ENCODE measurements around the gene OSBPL3.

Gene OSBPL3

DNA sequence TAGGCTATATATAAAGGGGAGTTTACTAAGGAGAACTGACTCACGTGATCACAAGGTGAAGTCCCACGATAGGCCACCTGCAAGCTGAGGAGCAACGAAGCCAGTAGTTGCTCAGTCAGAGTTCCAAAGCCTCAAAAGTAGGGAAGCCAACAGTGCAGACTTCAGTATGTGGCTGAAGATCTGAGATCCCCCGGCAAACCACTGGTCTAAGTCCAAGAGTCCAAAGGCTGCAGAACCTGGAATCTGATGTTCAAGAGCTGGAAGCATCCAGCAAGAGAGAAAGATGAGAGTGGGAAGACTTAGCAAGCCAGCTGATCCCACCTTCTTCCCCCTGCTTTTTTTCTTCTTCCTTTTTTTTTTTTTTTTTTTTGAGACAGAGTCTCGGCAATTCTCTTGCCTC is 195.7 kb downstream of the OSBPL3 start:
- FAIRE-seq = no peak

DNA sequence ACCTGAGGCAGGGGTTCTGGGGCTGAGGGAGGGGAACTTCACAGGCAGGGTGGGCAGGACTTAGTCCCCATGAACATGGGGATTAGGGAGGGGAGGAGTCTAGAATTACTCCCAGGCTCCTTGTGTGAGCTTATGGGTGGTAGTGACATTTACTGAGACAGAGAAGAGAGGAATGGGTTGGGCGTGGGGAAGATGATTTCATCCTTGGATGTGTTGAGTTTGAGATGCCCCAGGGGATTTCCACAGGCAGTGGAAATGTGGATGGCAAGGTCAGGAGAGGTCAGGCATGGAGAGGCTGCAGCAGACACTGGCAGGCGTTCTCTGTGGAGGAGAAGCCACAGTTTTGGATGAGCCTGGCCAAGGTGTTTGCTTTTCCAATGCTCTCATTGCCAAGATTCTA is 196.3 kb downstream of the OSBPL3 start:
- FAIRE-seq = no peak

DNA sequence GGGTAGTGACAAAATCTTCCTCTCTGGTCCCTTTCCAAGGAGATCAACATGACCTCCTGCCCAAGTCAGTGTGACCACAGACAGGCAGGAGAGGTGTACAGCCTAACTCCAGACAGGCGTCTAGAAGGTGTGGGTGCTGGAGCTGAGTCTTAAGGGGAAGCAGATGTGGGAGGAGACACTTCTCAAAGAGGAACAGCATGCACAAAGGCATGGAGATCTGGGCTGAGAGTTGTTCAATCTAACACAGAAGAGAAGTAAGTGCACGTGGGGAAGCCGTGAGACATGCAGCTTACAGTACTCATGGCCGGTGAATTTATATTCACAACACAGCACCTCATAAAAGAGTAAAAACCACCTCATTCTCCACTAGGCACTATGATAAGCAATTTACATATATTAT is 198.9 kb downstream of the OSBPL3 start:
- FAIRE-seq = no peak

DNA sequence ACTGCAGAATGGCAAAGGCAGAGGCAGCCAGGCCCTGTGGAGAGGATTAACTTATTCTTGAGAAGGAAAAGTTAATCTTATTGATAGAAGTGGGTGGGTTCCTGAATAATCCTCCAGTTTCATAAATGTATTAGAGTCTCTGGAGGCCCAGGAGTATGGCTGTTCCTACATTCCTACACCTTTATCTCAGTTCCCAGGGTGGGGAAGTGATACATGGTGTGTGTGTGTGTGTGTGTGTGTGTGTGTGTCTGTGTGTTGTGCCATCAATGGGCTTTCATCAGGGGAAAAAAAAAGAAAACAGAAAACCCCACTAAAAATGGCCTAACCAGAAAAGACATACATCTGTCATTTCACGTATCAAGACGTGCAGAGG is 200.7 kb downstream of the OSBPL3 start:
- no peak for FAIRE-seq

DNA sequence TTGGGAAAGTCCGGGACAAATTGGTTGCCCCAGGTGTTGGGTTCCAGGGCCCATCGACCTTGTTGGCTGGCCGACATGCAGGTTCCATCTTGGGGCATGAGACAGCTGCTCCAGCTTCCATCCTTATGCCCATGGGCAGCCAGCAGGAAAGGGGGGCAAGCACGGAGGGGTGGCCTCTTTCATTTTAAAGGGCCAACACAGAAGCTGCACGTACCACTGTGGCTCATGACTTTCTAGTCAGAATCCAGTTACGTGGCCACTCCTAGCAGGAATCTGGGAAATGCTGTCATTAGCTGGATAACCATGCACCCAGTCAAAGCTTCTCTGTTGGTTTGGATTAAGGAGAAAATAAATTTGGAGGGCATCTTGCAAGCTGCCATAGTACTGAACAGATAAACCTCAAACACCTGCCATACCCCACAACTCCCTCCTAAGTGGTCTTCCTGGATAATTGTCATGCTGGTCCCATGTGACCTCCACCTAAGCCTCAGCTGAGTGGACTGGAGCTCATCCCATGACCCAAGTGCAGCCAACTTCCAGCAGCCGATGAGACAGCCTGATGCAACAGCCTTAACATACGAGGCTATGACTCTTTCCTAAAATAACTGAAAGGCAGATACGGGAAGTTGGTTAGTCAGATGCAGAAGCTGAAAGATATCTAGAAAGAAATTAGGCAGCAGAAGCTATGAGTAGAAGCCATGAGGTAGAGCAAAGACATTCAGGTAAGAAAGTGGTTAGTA is 201.3 kb downstream of the OSBPL3 start:
- no peak for FAIRE-seq

DNA sequence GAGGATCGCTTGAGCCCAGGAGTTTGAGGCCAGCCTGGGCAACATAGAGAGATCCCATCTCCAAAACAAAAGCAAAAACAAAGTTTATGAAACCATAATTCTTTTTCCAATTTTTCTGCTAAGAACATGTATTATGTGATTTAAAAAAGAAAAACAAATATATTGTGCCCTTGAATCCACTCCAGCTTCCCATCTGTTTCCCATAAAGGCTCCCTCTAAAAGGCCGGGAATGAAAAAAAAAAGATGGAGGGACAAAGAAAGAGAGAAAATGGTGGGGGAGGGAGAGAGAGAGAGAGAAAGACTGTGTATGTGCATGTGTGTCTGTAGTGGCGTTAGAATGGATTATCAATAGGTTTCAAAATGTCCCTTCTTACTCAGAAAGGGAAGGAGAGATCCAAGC is 202.2 kb downstream of the OSBPL3 start:
- no peak for FAIRE-seq

DNA sequence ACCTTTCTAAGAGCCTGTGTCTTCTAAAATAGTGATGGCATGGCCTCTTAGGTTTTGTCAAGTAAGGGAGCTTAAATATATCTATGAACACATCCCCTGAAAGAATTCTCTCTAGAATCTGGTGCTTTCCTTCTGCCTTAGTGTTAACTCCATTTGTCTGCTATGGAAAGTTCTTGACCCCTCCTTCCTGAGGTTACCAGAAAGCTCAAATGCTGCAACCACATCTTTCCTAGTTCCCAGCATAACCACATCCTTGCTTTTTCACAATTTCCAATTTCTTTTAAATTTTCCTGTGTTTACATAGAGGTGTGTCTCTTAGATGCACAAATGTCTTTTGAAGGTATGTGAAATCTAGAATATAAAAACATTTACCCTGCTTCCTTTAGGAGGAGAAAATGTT is 206.3 kb downstream of the OSBPL3 start:
- FAIRE-seq = no peak

DNA sequence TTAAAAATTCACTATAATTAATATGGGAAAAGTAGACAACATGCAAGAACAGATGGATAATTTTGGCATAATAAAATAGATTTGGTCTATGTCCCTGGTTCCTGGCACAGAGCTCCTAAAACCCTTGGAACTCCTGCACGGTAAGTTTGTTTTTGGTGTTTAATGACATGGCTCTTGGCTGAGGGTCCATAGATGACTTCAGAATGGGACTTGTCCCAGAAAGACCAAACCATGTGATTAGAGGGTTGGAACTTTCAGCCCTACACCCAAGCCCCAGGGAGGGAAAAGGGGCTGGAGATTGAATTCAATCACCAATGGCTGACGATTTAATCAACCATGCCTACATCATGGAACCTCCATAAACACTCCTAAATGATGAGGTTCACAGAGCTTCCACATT is 210.1 kb downstream of the OSBPL3 start:
- FAIRE-seq = no peak

DNA sequence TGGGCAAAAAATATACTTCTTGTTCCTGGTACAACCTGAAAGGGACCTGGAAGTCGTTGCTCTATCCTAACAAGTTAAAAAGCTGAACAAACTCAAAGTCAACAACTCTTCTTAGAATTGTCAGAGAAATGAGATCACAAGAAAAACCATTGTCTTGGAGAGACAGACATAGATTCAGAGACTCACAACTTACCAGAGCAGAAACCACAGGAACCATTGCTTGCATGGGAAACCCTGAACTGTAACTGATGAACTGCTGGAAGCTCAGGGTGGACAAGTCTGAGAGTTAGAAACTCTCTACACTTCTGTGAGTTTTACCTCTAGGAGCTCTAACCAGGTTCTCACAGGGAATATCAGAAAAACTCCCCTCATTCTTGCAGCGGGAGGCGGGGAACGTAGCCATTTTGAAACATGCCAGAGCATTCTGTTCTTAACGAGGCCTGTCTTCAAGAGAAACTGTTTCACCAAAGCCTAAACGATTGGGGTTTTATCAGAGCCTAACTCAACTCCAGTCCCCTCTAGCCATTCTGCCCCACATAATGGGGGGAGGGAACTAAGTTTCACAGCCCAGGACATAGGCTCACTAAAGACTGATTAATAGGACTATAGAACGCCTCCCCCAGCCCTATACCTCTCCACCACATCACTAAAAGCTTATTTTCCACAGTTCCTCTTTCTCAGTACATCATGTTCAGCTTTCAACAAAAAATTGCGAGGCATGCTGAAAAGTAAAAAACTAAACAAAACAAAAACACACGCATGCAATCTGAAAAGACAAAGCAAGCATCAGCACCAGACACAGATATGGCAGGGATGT is 210.8 kb downstream of the OSBPL3 start:
- no peak for FAIRE-seq

DNA sequence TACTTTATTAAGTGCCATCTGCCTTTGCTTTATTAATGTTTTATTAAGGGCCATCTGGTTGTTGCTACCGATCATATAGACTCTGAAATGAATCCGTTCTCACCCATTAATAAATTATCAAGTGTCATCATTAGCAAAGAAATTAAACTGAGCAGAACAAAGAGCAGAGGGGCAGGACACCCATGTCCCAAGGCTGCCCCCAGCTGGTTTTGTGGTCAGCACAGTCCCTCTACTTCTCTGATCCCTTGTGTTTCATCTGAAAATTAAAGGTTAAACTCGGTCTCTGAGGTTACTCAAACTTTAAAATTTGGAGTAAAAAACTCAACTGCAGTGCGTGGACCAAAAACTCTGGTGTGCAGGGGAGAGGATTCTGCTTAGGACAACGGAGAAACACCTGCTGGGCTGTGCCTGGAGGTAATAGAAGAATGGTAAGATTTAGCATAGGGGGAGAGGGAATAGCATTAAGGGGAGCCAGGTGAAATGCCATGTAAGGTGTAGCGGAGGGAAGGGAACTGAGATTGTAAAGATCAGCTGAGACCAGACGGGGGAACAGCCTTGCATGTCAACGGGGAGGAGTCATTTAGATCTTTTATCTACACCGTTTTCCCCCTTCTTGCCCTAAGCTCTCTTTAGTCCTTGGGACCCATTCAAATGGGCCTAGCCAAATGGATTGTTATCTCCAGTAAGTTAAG is 212.0 kb downstream of the OSBPL3 start:
- FAIRE-seq = no peak

DNA sequence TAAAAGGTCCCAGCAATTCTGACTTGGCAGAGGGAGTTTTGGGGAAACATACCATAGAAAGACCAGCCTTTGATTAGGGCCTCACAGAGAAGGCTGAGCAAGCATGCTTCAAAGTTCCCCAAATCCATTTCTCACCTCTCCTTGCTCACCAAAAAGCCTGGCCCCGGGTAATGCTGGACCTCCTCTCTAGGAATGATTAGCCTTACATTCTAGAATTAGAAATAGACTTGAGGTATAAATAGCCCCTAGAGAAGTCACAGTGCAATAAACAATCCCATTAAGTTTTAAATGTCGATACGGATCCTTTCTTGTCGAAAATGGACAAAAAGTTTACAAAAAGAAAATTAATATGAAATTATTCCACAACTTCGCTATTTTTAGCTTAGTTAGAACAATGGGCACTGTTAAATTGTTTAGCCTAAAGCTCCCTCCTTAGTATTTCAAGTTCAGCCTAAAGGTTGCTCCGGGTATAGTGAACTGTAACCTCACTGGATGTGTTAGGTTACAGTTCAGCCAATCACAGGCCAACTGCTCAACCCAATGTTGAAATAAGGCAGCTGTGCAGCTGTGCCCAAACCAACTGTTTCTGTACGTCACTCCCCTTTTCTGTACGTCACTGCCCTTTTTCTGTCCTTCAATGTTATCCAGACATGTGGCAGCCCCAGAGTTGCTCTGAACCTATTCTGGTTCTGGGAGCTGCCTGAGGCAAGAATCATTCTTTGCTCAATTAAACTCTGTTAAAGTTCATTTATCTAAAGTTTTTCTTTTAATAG is 214.8 kb downstream of the OSBPL3 start:
- no peak for FAIRE-seq

DNA sequence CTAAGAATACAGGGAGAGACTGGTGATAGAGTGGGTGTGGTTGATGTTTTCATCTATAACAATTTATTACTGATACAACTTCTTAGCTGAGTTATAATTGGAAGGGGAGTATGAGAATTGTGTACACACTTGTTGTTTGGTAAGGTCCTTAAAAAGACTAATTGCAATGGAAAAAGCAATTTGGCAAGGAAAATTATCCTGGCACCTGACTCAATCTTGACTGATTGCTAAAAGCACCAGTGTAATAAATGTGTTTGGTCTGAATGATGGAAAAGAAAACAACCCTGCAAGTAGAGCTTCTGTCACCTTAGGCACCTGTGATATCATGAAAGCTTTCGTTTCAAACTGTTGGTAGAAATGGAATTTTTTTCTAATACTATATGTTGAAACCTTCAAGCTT is 216.0 kb downstream of the OSBPL3 start:
- no peak for FAIRE-seq

DNA sequence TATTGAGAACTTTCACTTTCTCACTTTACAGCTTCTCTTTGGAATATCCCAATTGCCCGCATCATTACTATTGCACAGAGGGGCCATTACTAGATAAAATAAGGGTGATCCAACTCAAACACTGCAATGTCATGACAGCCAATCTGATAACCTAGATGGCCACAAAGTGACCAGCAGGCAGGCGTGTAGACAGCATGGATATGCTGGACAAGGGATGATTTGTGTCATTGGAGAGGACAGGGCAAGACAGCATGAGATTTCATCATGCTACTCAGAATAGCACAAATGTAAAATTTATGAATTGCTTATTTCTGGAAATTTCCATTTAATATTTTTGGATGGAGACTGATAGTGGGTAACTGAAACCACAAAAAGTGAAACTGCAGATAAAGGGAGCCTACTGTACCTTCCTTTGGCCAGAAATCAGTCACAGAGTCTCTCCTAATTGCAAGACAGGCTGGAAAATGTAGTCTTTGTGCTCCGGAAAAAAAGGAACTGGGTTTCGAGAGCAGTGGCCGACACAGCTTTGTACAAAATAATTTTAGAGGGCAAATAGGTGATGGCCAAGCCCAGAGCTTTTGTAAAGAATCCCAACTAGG is 216.6 kb downstream of the OSBPL3 start:
- no peak for FAIRE-seq

DNA sequence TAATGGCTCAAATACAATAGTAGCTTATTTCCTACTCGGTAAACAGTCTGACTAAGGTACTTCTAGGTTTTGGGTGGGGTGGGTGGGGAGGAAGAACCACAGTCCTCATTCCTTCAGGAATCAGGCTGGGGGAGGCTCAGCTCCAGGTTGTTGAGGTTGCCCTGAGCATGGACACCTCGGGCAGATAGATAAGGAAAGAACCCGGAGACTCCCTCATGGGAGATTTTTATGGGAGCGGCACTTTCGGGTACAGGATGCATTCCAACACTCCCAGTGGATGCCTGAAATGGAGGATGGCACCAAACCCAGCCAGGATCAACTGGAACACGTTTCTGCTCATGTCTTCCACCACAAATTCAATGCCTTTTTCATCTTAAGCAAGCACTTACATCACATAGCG is 217.2 kb downstream of the OSBPL3 start:
- no peak for FAIRE-seq

DNA sequence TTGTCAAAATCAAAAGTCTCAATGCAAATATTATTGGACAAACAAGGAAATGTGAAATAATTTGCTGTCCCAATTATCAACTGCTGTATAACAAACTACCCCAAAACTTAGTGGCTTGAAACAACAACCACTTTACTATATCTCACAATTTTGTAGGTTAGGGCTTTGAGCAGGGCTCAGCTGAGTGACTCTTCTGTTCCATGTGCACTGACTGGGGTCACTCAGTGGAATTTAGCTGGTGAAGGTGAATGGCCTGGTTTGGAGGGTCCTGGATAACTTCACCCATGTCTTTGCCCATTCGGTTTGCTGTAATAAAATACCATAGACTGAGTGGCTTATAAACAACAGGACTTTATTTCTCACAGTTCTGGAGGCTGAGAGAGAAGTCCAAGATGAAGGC is 219.0 kb downstream of the OSBPL3 start:
- no peak for FAIRE-seq

DNA sequence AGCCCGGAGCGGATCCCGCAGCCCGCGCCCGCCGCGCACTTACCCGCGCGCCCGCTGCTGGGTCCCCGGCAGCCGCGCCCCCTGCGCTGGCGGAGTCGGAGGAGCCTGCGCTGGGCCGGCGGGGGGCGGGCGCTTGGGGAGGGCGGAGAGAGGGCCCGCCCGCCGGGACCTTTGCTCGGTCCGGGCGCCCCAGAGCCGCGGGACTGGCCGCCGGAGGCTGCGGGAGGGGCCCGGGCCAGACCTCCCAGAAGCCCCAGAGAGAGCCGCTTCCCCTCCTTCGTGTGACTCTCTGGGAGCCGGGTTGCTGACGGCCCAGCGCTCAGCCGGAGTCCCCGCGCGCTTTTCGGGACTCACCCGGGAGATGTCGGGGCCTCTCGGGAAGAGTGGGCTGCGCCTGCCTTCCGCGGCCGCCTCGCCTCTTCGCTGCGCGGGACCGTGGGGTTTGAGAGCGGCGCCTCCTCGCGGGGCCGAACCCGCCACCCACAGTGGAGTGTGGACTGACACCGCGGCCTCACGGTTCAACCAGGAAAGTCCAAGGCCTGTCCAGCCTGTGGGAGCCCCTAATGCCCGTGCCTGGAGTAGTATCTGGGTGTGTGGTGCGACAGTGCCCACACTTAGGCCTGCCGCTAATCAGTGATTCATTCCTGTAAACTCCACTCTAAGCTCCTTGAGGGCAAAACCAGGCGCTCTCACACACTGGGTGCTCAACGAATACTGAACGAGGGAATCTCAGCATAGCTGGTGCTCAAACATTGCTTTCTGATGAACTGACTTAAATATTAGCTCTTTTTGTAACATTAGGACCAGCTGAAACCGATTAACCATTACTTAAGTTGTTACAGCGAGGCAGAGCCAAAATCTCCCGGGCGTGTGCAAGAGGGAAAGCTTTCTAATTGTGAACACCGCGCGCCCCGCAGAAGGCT is 222.4 kb downstream of the OSBPL3 start, which contains the start of gene GSDME:
Gene GSDME, minus strand, starts transcription at position 112 of the 923 bp plus-strand sequence. CDS start 7,690 bp downstream, outside the sequence.
- no peak for FAIRE-seq

DNA sequence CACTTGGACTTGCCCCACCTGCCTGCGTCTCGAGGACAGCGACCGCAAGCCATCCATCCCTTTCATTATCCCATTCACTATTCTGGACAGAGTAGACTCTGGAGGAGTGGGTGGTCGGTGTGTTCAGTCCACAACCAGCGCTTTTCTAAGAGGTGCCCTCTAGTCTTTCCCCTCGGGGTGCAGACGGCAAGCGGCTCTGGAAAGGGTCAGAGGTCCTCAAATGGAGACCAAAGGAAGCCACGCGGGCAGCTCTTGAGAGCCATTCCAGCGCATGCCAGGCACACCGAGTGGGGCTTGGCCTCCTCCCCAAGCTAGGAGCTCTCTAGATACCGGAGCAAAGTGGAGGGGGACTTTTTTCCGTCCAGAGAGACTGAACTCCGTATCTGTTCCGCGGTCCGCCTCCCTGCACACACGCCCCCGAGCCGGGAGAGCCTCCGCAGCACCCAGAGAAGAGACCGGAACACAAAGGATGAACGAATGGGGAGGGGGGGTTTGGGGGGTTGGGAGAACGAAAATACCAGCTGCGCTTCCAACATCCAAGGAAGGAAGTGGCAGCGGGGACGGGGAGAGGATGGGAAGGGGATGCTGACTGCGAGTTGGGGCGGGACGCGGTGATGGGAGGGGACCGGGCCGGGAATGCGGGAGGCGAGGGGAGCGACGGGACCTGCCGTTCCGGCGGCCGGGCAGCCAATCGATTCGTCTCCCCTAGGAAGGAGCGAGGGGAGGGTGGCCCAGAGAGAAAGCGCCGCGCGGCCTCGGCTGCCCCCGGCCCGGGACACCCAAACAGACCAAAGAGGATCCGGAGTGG is 223.2 kb downstream of the OSBPL3 start:
- no peak for FAIRE-seq

DNA sequence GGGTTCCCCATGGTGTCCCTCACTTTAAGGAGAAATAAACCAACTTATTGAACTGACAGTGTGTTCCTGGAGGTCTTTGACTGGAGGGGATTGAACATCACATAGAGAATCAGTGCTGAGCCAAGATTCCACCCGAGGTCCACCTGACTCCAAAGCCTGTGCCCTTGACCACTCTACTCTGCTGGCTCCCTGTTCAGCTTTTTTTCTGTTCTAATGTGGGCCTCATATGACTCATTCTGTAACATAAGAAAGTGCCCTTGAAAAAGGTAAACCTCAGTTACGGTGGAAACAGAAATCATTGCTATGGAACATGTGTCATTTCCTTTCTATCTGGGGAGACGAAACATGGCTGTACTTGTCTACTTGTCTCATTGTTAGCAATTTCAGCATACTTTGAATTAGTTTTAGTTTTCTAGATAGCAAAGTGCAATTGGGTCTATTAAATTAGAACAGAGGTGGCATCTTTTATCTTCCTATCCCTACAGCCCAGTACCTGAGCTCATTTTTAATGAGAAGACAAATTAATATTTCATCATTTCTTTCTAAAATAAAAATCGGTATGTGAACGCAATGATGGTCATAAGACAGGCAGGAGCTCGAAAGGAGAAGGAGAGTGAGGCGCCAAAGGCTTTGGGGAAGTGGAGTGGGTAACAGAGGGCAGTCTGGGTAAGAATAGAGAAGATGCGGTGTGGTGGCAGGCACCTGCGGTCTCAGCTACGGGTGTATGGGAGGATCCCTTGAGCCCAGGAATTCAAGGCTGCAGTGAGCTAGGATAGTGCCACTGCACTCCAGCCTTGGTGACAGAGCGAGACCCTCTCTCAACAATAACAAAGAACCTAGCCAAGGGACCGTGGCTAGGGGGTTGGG is 224.2 kb downstream of the OSBPL3 start:
- FAIRE-seq = no peak

DNA sequence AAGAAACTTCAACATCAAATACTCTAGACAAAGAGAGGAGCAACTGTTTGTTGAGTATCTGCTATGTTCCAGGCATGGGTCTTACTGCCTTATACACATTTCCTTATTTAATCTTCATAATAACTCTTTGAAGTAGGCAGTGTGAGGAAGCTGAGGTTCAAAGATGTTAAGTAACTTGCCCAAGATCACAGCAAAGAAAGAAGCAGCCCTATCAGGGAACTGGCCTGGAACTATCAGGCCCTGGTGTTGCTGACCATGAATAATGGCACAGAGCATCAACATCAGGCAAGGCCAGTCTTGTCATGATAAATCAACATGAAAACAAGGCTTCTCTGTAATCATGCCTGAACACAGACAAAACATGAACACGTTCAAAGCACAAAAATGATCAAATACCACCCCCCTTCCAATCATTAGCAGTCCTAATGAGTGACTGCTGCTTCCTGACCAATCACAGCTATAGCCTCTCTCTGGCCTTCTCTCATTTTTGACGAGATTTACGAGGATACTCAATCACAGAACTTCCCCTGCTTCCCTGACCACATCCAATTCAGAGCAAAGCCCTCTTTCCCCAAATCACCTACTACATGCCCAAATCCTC is 225.0 kb downstream of the OSBPL3 start:
- FAIRE-seq = no peak
